Gastrocnemius medialis (tissue), 4 donors: ENCODE measurements around the gene KRT16. TPM values are rescaled to one million over a fixed set of nuclear protein-coding genes. Genes with fewer than 3 reads are reported as not detected.

ENCODE experiments used
- ATAC-seq, 2 donors: fragments of 150-250 bp; one replicate each; pipeline ENCODE4 v1.9.1; 2016
- DNase-seq, 2 donors: peaks; one replicate each; pipeline ENCODE4 v3.0.0-alpha.2; 2019
- H3K27ac ChIP-seq, 4 donors: fragments of 200-600 bp; sonication (generic); 1 replicate in 1 of 4; 2 replicates in 3 of 4; pipeline ENCODE4 v1.5.1; 2016 to 2018; ENCODE audit warnings: mild to moderate bottlenecking in 2 of 4, moderate library complexity in 1 of 4
- H3K27me3 ChIP-seq, 3 donors: fragments of 200-600 bp; sonication (generic) in 2 of 3; 1 replicate in 1 of 3; 2 replicates in 2 of 3; pipeline versions ENCODE4 v1.5.1 to v1.6.0; 2016 to 2019; ENCODE audit warnings: mild to moderate bottlenecking in 1 of 3, moderate library complexity in 1 of 3
- H3K36me3 ChIP-seq, 2 donors: fragments of 200-600 bp; sonication (generic) in 1 of 2; one replicate each; pipeline ENCODE4 v1.5.1; 2017 to 2018
- H3K4me1 ChIP-seq, 2 donors: fragments of 200-600 bp; sonication (generic) in 1 of 2; one replicate each; pipeline ENCODE4 v1.5.1; 2016 to 2017; ENCODE audit warnings: mild to moderate bottlenecking in 2 of 2
- H3K4me3 ChIP-seq, 4 donors: fragments of 200-600 bp; sonication (generic) in 3 of 4; 1 replicate in 1 of 4; 2 replicates in 3 of 4; pipeline ENCODE4 v1.5.1; 2016 to 2019; ENCODE audit warnings: mild to moderate bottlenecking in 2 of 4
- H3K9me3 ChIP-seq, 3 donors: fragments of 200-600 bp; sonication (generic) in 2 of 3; 1 replicate in 1 of 3; 2 replicates in 2 of 3; pipeline ENCODE4 v1.5.1; 2016 to 2019
- CTCF ChIP-seq, 5 experiments: fragments of 450-650 bp in 3 of 5; fragments of 200-600 bp in 2 of 5; sonication (generic) in 2 of 5; IDR thresholded peaks in 4 of 5; conservative IDR thresholded peaks in 1 of 5; 1 replicate in 4 of 5; 2 replicates in 1 of 5; pipeline ENCODE4 v1.5.1; 2016 to 2019; ENCODE audit warnings: antibody characterized with exemption in 5 of 5, mild to moderate bottlenecking in 3 of 5, moderate library complexity in 3 of 5
- POLR2A ChIP-seq, 2 donors: fragments of 450-650 bp; IDR thresholded peaks; one replicate each; pipeline ENCODE4 v1.6.1; 2017; ENCODE audit warnings: antibody characterized with exemption in 2 of 2, mild to moderate bottlenecking in 2 of 2, moderate library complexity in 2 of 2
- in situ Hi-C, 4 donors: fragments of 200-750 bp; cut with MboI; loops; one replicate each; pipeline versions ENCODE4 v1.15.0 to v1.8.0; 2017; ENCODE audit warnings: low sequenced_read_pairs in 4 of 4
- intact Hi-C: fragments of 100-400 bp; cut with DNase I; formaldehyde crosslinking; loops from one replicate; pipeline ENCODE4 v1.15.1; 2023; ENCODE audit warnings: low total_unique reads
- total RNA-seq, 4 donors: library from RNA; depleted of rRNA; stranded (reverse); fragments of >200 nt; gene quantifications; one replicate each; pipeline versions ENCODE4 v1.1.0 to v1.2.3, GENCODE V29; 2016

KRT16 gene
- total RNA-seq, 4 donors from 2014 or later = 0.34 TPM; not detected in 3

GRCh38 chr17:41581366-41582060 is 31.1 kb downstream of the KRT16 start:
- no peaks in the 10 kb centered on the region for H3K36me3 ChIP-seq
- peaks cover 0 to 11% (median 8%) of the 10 kb centered on the region in 3 donors for H3K27me3 ChIP-seq
- ATAC-seq (no peak), DNase-seq (no peak)
- H3K9me3 ChIP-seq = no peaks in the 10 kb centered on the region
- TF ChIP-seq CTCF (IDR thresholded peaks at IDR 0.05 in 4 of 5, conservative IDR thresholded peaks at IDR 0.05 in 1 of 5) (no peak), POLR2A (IDR thresholded peaks at IDR 0.05) (no peak)
- no peaks in the 10 kb centered on the region for H3K4me1 ChIP-seq
- intact Hi-C loops = no loop called here
- H3K4me3 ChIP-seq = no peak overlapping the region
- H3K27ac ChIP-seq = no peak overlapping the region
- in situ Hi-C loops = no loop called here

- H3K27me3 ChIP-seq = peaks cover 0 to 16% (median 8%) of the 10 kb centered on the region in 3 donors
- no peaks in the 10 kb centered on the region for H3K36me3 ChIP-seq
- DNase-seq (no peak), ATAC-seq (no peak)
- TF ChIP-seq POLR2A (IDR thresholded peaks at IDR 0.05) (no peak), CTCF (IDR thresholded peaks at IDR 0.05 in 4 of 5, conservative IDR thresholded peaks at IDR 0.05 in 1 of 5) (no peak)
- no peaks in the 10 kb centered on the region for H3K4me1 ChIP-seq
- no peaks in the 10 kb centered on the region for H3K9me3 ChIP-seq
- no peak overlapping the region for H3K27ac ChIP-seq
- intact Hi-C loops = no loop called here
- H3K4me3 ChIP-seq = no peak overlapping the region
- in situ Hi-C loops = no loop called here
Observed at GRCh38 chr17:41580687-41581365, 31.7 kb downstream of the KRT16 start.

- DNase-seq = no peak
- intact Hi-C loops (no loop called here), in situ Hi-C loops (no loop called here)
- no peak for ATAC-seq
- Histone ChIP-seq H3K27ac (no peak overlapping the region), H3K4me3 (no peak overlapping the region), H3K36me3 (no peaks in the 10 kb centered on the region), H3K4me1 (no peaks in the 10 kb centered on the region), H3K27me3 (peaks cover 0 to 16% (median 8%) of the 10 kb centered on the region in 3 donors), H3K9me3 (no peaks in the 10 kb centered on the region)
- TF ChIP-seq POLR2A (IDR thresholded peaks at IDR 0.05) (no peak), CTCF (IDR thresholded peaks at IDR 0.05 in 4 of 5, conservative IDR thresholded peaks at IDR 0.05 in 1 of 5) (no peak)
Observed at GRCh38 chr17:41580244-41580575, 32.4 kb downstream of the KRT16 start.

GRCh38 chr17:41579484-41580243 is 32.9 kb downstream of the KRT16 start:
- Histone ChIP-seq H3K4me1 (no peaks in the 10 kb centered on the region), H3K36me3 (no peaks in the 10 kb centered on the region), H3K27ac (no peak overlapping the region), H3K27me3 (peaks cover 0 to 16% (median 8%) of the 10 kb centered on the region in 3 donors), H3K4me3 (no peak overlapping the region), H3K9me3 (no peaks in the 10 kb centered on the region)
- DNase-seq = peak; percentile 12 to 47
- peak; percentile 47 to 82 for ATAC-seq
- in situ Hi-C loops = no loop called here
- TF ChIP-seq CTCF (IDR thresholded peaks at IDR 0.05 in 4 of 5, conservative IDR thresholded peaks at IDR 0.05 in 1 of 5) = peak; percentile 26 to 57 (median 37)
- TF ChIP-seq POLR2A (IDR thresholded peaks at IDR 0.05) = no peak
- intact Hi-C loops = no loop called here
